Measurements from ENCODE around the gene ARHGAP29. TPM values are rescaled to one million over a fixed set of nuclear protein-coding genes. Genes with fewer than 3 reads are reported as not detected.
"Not testable (repeated sequence)": the region's sequence is repeated elsewhere in the genome, so short reads cannot be mapped to it uniquely, and the experiment has no call there.

Gene ARHGAP29
- polyA plus RNA-seq, 3 donors: 68.7 to 94.3 (median 83.2) TPM

DNA sequence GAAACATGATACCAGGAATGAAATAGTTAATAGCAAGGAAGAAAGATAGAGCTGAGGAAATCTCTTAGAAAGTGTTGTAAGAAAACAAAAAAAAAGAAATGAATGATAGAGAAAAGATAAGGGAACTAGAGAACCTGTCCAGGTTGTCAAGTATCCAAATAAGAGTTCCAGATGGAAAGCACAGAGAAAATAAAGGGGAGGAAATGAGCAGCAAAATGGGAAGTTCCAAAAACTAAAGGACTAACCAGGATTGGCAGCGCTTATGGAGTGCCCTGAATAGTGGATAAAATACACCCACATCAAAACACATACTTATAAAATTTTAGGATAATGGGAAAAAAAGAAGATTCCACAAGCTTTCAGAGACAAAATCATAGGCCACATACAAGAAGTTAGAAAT lies 55.2 kb downstream of the ARHGAP29 start:
- DNase-seq: no peak

DNA sequence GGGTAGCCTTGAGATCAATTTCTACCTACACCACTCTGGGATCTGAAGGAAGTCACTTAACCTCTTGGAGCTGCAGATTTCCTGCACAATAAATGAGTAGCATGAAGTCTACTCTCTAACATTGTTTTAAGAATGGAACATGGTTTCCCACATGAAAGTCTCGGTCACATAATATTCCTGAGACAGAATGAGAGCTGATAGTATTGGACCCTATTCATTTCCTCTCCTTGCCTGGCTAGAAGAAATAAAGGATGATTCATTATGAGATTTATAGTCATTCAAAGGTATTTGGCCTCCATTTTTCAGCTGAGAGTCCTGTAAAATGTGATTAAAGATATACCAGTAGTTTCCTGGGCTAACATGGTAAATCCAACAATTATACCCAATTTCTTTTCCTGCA lies 56.7 kb downstream of the ARHGAP29 start:
- DNase-seq: no peak

DNA sequence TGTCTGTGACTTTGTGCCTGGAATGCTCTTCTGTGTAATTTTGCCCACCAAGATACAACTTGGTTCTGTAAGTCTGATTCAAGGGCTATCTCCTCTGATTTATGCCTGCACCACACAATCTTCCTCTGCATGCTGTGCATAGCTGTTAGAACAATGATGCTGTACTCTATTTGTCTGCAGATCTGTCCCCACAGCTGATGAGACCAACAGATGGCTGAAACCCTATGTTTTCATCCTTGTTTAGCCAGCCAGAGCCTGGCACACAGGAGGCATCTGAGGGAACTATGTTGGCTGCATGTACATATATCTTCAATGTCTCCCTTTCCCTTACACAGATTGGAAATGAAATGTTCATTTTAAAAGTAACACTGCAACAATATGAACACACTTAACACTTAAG lies 58.5 kb downstream of the ARHGAP29 start:
- DNase-seq: no peak

DNA sequence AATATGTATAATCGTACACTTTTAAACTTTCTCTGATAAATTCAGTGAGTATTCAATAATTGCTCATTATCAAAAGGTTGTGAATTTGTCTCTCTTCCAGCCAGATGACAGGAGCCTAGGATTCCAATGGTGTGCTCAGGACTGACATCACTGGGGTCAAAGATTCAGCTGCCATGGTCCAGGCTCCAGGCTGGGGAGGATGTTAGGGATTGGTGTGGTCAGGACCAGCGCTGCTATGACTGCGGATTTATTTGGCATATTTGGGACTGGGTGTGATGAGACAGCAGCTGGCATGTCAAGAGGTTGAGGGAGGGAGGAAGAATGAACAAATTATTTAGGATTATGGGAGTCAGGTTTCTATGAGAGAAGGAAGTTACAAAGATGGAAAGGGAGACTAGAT lies 68.3 kb downstream of the ARHGAP29 start:
- no peak for DNase-seq

DNA sequence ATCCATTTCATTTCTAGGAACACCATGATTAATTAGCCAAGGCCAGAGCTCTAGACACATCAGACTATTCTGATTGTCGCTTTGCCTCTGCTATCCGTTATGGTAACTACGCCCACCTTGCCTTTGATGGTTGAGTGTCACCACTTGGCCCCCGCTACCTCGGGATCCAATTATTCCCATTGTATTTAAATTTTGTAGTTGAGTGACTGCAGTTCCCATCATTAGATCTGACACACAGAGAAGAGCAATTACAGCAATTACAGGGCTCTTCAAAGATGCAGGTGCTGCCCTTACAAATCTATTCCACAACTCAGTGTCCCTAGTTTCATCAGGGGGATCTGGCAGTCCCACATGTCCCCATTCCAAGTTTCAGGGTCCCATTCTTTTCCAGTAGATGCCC lies 71.5 kb downstream of the ARHGAP29 start:
- no peak for DNase-seq

DNA sequence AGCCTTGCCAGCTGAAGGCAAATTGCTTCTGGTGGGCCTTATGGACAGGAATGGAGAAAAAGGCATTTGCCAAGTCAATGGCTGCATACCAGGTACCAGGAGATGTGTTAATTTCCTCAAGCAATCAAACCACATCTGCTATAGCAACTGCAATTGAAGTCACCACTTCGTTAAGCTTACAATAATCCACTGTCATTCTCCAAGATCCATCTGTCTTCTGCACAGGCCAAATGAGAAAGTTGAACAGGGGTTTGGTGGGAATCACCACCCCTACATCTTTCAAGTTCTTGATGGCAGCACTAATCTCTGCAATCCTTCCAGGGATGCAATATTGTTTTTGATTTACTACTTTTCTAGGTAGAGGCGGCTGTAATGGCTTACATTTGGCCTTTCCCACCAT lies 72.5 kb downstream of the ARHGAP29 start:
- DNase-seq: not testable (repeated sequence)

DNA sequence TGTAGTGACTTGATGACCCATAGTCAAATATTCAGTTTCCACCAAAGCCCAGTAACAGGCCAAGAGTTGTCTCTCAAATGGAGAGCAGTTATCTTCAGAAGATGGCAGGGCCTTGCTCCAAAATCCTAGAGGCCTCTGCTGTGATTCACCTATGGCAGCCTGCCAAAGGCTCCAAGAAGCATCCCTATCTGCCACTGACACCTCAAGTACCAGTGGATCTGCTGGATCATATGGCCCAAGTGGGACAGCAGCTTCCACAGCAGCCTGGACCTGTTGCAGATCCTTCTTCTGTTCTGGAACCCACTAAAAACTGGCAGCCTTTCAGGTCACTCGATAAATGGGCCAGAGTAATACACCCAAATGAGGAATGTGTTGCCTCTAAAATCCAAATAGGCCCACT lies 73.3 kb downstream of the ARHGAP29 start:
- not testable (repeated sequence) for DNase-seq

DNA sequence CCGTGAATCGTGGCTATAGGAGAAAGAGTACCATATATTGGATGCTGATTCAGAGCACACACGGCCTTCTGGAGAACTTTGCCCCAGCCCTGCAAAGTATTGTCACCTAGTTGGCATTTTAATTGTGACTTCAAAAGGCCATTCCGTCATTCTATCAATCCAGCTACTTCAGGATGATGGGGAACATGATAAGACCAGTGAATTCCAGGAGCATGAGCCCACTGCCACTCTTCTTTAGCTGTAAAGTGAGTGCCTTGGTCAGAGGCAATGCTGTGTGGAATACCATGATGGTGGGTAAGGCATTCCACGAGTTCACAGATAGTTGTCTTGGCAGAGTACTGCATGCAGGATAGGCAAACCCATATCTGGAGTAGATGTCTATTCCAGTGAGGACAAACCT lies 74.1 kb downstream of the ARHGAP29 start:
- DNase-seq: not testable (repeated sequence)

DNA sequence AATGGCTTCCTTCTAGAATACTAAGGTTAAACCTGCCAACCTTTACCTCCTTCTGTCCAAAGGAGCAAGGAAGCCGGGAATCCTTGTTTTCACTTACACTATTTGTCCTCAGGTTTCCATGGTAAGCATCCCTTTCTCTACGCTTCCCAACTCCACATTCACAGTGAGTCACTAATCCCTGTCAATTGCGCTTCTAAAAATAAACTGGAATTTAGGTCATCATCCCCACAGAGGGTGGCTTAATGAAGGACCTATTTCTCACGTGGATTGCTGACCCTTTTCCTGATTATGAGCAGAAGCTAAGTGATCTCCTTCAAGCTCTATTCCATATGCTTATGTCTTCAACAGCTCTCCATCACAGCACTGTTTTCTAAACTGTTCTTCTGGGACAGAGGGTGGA lies 76.6 kb downstream of the ARHGAP29 start:
- DNase-seq: no peak

DNA sequence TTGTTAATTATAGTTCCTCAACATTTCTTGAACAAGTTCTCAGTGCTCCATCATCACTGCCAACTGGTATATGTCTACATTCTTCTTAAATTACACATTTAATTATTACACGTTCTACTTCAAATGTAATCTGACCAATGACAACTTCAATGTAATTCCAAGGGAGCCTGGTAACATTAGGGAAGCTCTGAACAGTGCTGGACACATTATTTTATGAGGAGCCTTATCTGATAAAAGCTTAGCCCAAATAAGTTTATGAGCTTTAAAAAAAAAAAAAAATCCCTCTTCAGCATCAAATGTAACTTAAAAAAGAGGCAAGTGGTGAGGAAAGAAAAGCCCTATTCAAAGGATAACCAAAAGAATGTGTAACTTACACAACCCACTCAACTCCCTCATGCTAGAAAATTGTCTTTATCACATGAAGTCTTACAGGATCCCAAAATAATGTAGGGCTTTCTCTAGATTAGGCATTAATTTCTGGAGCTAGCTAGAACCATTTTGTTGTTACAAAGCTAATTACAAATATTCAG lies 81.2 kb downstream of the ARHGAP29 start:
- DNase-seq: no peak

DNA sequence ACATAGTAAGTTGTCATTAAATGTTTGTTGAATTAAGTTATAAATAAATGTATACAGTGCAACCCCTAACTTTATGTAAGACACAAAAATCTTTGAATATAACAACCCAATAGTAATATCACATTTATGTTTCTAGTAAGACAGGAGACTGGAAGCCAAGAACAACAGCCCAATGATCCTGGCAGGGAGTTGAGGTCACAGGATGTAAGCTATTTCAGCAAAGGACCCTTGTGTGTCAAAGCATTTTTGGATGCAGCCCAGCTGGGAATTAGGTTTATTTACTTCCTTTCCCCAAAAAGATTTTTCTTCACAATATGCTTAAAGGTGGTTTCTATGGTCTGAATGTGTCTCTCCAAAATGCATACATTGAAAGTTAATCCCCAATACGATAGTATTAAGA lies 82.4 kb downstream of the ARHGAP29 start:
- peak; percentile 34 for DNase-seq

DNA sequence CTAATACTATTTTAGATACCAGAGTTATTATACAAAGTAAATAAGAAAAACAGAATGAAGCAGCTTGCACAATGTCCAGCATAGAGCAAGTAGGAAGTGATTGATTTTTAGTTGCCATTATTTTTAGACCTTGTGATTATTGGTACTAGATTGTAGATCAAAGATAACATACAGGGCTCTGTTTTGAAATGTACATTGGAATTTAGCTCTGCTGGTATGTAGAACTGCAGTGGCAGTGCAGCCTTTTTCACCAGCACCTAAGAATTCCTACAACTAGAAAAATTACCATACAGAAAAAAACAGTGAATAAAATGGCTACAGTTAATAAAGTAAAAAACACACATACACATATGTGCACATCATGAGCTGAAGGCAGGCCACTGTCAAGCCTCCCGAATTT lies 84.3 kb downstream of the ARHGAP29 start:
- DNase-seq: no peak

DNA sequence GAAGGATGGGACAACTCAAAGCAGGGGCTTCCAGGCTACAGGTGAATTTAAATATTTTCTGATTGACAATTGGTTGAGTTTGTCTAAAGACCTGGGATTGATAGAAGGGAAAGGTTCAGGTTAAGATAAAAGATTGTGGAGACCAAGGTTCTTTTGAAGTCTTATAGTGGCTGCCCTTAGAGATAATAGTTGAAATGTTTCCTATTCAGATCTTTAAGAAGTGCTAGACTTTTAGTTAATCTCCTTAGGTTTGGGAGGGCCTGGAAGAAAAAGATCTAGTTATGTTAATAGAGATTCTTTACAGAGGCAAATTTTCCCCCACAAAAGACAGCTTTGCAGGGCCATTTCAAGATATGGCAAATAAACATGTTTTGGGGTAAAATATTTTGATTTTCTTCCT lies 88.2 kb downstream of the ARHGAP29 start:
- not testable (repeated sequence) for DNase-seq

DNA sequence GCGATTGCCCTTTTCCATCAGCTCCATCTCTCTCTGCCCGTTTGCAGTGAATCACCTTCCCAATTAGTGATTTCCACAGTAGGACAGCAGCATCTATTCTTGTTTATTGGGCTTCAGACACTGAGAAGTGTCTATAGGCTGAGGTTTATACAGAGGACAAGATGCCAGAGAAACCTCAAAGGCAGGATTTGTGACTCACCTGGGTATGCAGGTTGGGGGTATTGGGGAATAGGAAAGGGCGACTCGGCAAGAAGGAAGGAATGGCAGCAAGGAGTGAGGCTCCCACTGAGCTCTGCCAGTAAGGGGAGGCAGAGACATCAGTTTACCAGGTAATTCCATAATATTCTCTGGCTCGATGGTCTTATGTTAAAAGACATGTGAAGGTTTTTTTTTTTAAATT lies 91.1 kb downstream of the ARHGAP29 start:
- DNase-seq: no peak

DNA sequence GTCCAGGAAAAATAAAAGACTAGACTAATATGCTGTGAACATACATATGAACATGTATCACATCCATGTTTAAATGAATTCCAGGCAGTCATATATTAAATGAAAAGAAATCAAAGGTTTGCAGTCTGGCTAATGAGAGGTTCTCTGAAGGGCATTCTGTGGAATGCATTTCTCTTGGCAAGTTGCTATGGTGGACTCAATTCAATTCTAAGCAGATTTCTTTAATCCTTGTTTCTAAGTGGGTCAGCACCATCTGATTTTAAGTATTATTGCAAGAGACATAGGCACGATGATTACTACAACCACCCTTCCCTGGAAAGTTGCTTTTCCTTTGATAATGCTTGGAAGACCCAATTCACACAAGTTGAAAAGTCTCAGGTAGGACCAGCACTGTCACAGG lies 92.5 kb downstream of the ARHGAP29 start:
- no peak for DNase-seq

DNA sequence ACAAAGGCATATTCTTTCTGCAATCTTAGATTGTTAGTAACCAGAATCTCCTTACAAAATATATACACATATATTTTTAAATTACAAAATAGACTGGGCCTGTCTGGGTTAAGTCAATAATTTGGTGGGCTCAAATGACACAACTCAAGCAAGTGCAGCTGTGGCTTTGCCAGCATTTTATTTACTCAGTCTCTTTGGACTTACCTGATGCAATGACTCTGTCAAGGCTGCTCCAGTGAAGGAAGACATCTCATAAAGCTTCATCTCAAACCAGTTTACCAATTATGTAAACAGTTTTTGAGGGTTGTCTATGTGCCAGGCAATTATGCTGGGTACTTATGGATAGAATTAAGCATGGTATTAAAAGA lies 93.6 kb downstream of the ARHGAP29 start:
- no peak for DNase-seq

DNA sequence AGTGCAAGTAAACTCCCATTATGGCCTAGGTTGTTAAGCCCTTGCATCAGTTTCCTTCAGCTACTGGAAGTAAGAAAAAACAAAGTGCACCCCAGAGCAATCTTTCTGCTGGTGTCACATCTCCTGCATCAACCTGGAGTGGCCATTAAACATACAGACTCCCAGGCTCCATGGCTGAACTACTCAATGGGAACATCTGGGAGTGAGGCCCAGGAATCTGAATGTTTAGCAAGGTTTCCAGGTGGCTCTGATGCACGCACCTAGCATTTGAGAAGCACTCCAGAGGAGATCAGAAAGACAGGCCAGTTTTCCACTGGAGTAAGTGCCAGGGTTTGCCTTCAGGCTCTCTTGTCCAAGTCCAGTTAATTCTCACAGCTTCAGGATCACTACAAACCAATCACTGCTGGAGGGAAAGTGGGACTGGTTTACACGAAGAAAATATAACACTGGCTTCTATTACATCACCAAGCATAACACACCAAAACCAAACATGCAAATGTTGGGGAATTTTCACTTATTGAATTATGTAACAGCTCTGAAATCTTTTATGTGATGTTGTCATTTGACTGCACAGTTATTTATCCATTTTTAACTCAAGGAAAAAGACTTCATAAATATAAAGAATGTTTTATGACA lies 94.1 kb downstream of the ARHGAP29 start:
- DNase-seq: no peak

DNA sequence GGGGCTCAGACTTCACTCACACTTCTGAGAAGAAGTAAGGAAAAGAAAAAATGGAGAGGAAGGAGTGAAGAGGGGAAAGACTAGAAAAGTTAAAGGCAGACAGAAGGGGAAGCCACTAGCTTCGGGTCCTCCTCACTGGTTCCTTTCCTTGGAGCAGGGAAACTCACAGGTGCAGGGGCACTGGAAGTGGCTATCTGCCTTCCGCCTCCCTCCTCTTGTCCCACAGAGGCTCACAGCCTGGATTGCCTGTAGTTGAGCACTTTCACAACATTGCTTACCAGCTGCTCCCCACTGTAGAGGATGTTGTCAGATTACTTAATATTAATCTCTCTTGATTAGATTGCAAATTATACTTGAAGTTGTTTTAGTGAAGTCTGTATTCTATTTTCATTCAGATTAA lies 94.8 kb downstream of the ARHGAP29 start:
- no peak for DNase-seq

DNA sequence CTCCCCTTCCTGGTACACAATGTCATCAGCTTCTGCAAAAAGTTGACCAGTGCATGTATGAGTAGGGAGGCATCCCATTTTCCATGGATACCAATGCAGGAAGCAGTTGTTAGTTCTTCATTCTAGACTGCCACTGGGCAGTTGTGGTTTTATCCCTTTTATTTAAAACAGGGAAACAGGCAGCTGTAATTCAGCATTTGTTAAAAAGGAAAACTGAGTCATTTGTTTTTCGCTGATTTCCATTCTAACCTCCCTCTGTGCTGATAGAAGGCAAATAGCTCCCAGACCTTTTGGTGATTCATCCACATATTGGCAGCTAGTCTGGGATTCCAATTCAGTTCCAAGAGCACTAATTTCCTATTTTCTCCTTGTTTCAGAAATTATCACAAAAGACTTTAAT lies 95.4 kb downstream of the ARHGAP29 start:
- no peak for DNase-seq

DNA sequence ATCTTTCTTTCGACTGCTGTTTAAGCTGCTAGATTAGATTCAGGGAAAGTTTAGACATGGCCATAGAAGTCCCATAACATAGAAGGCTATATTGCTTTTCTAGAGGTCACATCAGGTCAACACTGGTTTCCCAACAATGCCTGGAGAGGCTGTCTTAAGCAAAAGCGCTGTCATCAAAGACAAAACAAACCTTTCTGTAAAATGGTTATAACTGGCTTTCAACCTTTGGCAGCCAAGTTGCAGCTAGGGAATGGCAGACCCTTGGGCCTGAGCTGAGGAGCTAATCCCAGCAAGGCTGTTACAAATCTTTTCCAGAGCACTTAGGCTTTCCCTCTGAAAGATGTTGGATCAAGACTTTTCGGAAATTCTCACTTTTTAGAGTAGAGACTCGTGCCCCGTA lies 105.3 kb downstream of the ARHGAP29 start:
- no peak for DNase-seq

DNA sequence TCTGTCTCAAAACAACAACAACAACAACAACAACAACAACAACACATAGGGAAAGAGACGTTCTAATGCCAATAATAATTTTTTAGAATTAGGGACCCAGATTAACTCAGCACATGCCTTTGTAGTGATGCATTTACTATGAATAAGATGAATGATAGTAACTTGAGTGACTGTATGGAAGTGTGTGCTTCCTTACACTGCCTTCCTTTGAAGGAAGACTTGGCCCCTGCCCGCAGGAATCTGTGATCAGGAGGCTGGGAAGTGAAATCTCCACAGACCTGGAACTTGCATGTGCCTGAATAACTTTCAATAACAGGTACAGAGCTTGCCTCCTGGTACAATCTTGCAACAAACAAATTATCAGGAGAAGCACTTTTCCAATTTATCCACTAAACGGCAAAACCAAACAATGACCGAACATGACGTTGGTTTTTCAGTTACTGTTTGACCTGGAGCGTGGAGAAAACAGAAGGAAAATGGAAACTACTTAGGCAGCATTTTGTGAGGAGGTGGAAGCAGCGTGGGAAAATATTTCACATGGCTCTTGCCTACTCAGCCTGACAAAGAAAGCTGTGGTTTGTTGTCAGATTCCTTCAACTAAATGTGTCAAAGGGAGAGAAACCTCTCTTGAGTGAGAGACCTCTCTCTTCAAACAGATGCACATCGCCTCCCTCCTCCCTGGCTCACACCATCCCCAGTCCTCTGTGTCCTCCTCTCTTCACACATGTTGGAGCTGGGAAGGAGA lies 106.4 kb downstream of the ARHGAP29 start:
- no peak for DNase-seq

DNA sequence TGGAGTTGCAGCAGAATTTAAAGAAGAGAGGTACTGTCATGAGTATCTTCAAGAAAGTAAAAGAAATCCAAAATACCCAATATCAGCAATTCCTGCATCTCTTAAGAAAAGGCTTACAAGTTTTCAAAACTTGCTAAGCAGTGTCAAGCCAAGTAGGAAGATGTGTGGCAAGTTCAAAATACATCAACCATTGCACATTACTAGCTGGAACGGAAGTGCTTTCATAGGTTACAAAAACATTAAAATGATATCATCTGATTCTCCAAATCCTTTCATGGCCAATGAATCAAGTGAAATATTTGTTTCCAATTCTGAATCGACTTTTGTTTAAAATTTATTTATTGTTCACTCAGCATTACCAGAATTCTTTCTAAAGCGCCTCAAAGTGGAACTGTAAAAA lies 110.7 kb downstream of the ARHGAP29 start:
- DNase-seq: no peak

Measured in renal pelvis (tissue), 4 donors.